Measurements from ENCODE around the gene MED4. TPM values are rescaled to one million over a fixed set of nuclear protein-coding genes. Genes with fewer than 3 reads are reported as not detected.

The MED4 gene
- total RNA-seq, 1 experiment from 2014 or later = 50.6 TPM

DNA sequence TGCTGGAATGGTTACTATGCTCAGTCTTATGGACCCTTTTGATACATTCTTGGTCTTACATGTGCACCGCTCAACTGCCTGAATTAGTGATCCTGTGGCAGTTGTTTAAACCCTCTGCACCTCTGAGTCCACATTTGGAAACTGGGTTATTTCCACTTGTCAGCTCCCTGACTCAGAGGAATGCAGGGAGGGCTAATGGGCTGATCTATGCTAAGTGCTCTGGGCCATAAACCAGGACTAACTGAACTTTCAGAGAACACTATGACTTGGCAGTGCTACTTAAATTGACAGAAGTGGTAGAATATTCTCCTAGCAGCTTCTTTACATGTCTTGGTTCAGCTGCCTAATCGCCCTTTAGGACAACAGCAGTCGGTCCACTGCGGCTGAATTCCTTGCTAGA, 26.8 kb upstream of the MED4 start:
- Histone ChIP-seq H2AK5ac (ENCODE audit: insufficient read length, low read length) (no peak overlapping the region), H2BK5ac (ENCODE audit: insufficient read length, low read length) (no peak overlapping the region), H2BK20ac (ENCODE audit: low read depth, low read length, poor library complexity, severe bottlenecking) (no peak overlapping the region), H4K20me1 (ENCODE audit: control insufficient read depth, insufficient read depth, insufficient read length) (no peaks in the 10 kb centered on the region), H3K23me2 (ENCODE audit: insufficient read length, low read depth, low read length, poor library complexity, severe bottlenecking) (no peaks in the 10 kb centered on the region), H3T11ph (ENCODE audit: low read length) (no peak overlapping the region), H2BK120ac (ENCODE audit: low read depth, low read length, poor library complexity, severe bottlenecking) (no peak overlapping the region), H3K23ac (ENCODE audit: insufficient read length, low read depth, low read length) (no peak overlapping the region), H2AFZ (ENCODE audit: low read length) (no peak overlapping the region), H3K79me1 (ENCODE audit: insufficient read depth, low read depth, low read length, poor library complexity, severe bottlenecking) (no peaks in the 10 kb centered on the region), H3K56ac (ENCODE audit: insufficient read length, low read depth, low read length) (no peak overlapping the region), H3K27ac (ENCODE audit: insufficient read length, low read depth, low read length) (no peak overlapping the region), H4K8ac (replicated peaks; ENCODE audit: insufficient read length, low read depth, low read length) (no peak overlapping the region), H4K5ac (ENCODE audit: insufficient read length, low read depth, low read length) (no peak overlapping the region), H3K4ac (ENCODE audit: low read depth, low read length) (no peak overlapping the region), H3K4me1 (ENCODE audit: insufficient read depth, low read length) (no peaks in the 10 kb centered on the region), H3K27me3 (ENCODE audit: insufficient read depth, low read length) (no peaks in the 10 kb centered on the region), H3K9me3 (ENCODE audit: control insufficient read depth, low read depth, low read length) (no peaks in the 10 kb centered on the region), H2BK15ac (ENCODE audit: low read depth, low read length) (no peak overlapping the region), H4K91ac (ENCODE audit: insufficient read length, low read depth, low read length) (no peak overlapping the region), H3K79me2 (ENCODE audit: insufficient read depth, low read length) (no peaks in the 10 kb centered on the region), H3K14ac (ENCODE audit: insufficient read depth, low read length) (no peak overlapping the region), H3K18ac (ENCODE audit: insufficient read length, low read depth, low read length) (no peak overlapping the region), H3K4me2 (ENCODE audit: insufficient read depth, insufficient read length, low read length) (no peak overlapping the region), H2BK12ac (ENCODE audit: insufficient read length, low read depth, low read length) (no peak overlapping the region), H3K9ac (ENCODE audit: extremely low read depth, insufficient read length, low read length) (no peak overlapping the region)
- H3K4me3 Mint-ChIP-seq = no peak overlapping the region
- TF ChIP-seq, protein P1, sequence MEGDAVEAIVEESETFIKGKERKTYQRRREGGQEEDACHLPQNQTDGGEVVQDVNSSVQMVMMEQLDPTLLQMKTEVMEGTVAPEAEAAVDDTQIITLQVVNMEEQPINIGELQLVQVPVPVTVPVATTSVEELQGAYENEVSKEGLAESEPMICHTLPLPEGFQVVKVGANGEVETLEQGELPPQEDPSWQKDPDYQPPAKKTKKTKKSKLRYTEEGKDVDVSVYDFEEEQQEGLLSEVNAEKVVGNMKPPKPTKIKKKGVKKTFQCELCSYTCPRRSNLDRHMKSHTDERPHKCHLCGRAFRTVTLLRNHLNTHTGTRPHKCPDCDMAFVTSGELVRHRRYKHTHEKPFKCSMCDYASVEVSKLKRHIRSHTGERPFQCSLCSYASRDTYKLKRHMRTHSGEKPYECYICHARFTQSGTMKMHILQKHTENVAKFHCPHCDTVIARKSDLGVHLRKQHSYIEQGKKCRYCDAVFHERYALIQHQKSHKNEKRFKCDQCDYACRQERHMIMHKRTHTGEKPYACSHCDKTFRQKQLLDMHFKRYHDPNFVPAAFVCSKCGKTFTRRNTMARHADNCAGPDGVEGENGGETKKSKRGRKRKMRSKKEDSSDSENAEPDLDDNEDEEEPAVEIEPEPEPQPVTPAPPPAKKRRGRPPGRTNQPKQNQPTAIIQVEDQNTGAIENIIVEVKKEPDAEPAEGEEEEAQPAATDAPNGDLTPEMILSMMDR (conservative IDR thresholded peaks at IDR 0.05) = no peak
- no CpG with 5 or more reads among the region's 4 CpGs for whole genome bisulfite sequencing (ENCODE audit: extremely low coverage, insufficient read length, low lambda C conversion rate)
- no peaks in the 10 kb centered on the region for H3K36me3 Mint-ChIP-seq (ENCODE audit: insufficient read depth in 1 of 3, low read depth in 3 of 3)
- H3K27ac Mint-ChIP-seq = no peak overlapping the region
- peaks cover 2 to 3% of the 10 kb centered on the region in 2 experiments; a peak in 2 of 4 replicates for H3K4me1 Mint-ChIP-seq
- DNase-seq = no peak
- no peaks in the 10 kb centered on the region for H3K9me3 Mint-ChIP-seq
- H3K27me3 Mint-ChIP-seq (ENCODE audit: low read depth) = peaks cover 3% of the 10 kb centered on the region; the same call in 1 of the 2 replicates
